ENCODE data around the gene OPN1SW. TPM values are rescaled to one million over a fixed set of nuclear protein-coding genes. Genes with fewer than 3 reads are reported as not detected.

The OPN1SW gene
- total RNA-seq, 2 experiments from 2014 or later: not detected

GRCh38 chr7:128794020-128794419 is 18.4 kb upstream of the OPN1SW start:
- POLR2A ChIA-PET: no interaction called here
- CTCF ChIA-PET: no interaction called here

- CTCF ChIA-PET: no interaction called here
- POLR2A ChIA-PET: no interaction called here
Observed at GRCh38 chr7:128793181-128793547, 17.6 kb upstream of the OPN1SW start.

GRCh38 chr7:128792471-128793180 is 17.0 kb upstream of the OPN1SW start:
- ChIA-PET POLR2A (no interaction called here), CTCF (interaction anchor here (0.7 kb wide), 1 partner anchor 49 kb away, joined by 3 read pairs; no protein-coding TSS in a partner anchor)

- POLR2A ChIA-PET: no interaction called here
Observed at GRCh38 chr7:128791972-128792327, 16.4 kb upstream of the OPN1SW start.

GRCh38 chr7:128791121-128791971 is 15.8 kb upstream of the OPN1SW start, which contains the start of gene CCDC136:
TSS of gene CCDC136 (plus strand) at chr7:128791968. CDS start at chr7:128792412, 444 bp downstream.
- CTCF ChIA-PET: interaction anchor here (0.5 to 1.2 kb wide), 2 partner anchors 37 to 51 kb away, joined by 4 read pairs; no protein-coding TSS in a partner anchor
- POLR2A ChIA-PET: interaction anchor here (0.6 to 1.0 kb wide), 4 partner anchors 14 to 97 kb away, joined by 3 to 5 read pairs (median 3); no protein-coding TSS in a partner anchor

More at GRCh38 chr7:128791972-128792327, 16.4 kb upstream of the OPN1SW start:
- CTCF ChIA-PET: interaction anchor here (0.7 to 1.2 kb wide), 2 partner anchors 50 kb away, joined by 3 to 4 read pairs; no protein-coding TSS in a partner anchor

- ChIA-PET CTCF (interaction anchor here (0.5 to 1.2 kb wide), 2 partner anchors 38 to 52 kb away, joined by 4 read pairs; no protein-coding TSS in a partner anchor), POLR2A (interaction anchor here (0.6 to 1.0 kb wide), 4 partner anchors 13 to 98 kb away, joined by 3 to 5 read pairs (median 3); no protein-coding TSS in a partner anchor)
Observed at GRCh38 chr7:128790315-128791041, 14.9 kb upstream of the OPN1SW start.

- POLR2A ChIA-PET: no interaction called here
- CTCF ChIA-PET: no interaction called here
Observed at GRCh38 chr7:128788446-128789412, 13.1 kb upstream of the OPN1SW start.

GRCh38 chr7:128785738-128786137 is 10.1 kb upstream of the OPN1SW start:
- CTCF ChIA-PET: no interaction called here
- POLR2A ChIA-PET: no interaction called here

GRCh38 chr7:128783143-128783861 is 7.7 kb upstream of the OPN1SW start:
- CTCF ChIA-PET: interaction anchor here (0.6 kb wide), 1 partner anchor 21 kb away, joined by 3 read pairs; no protein-coding TSS in a partner anchor
- POLR2A ChIA-PET: no interaction called here

- CTCF ChIA-PET: no interaction called here
- POLR2A ChIA-PET: no interaction called here
Observed at GRCh38 chr7:128781851-128782250, 6.3 kb upstream of the OPN1SW start.

GRCh38 chr7:128781126-128781525 is 5.5 kb upstream of the OPN1SW start:
- POLR2A ChIA-PET: no interaction called here
- CTCF ChIA-PET: interaction anchor here (0.7 kb wide), 1 partner anchor 55 kb away, joined by 6 read pairs; no protein-coding TSS in a partner anchor

GRCh38 chr7:128778946-128779345 is 3.4 kb upstream of the OPN1SW start:
- POLR2A ChIA-PET: interaction anchor here (0.6 kb wide), 1 partner anchor 48 kb away, joined by 3 read pairs; no protein-coding TSS in a partner anchor
- CTCF ChIA-PET: interaction anchor here (0.6 kb wide), 1 partner anchor 77 kb away, joined by 3 read pairs; no protein-coding TSS in a partner anchor

- CTCF ChIA-PET: no interaction called here
Observed at GRCh38 chr7:128777156-128778123, 1.8 kb upstream of the OPN1SW start.

GRCh38 chr7:128774921-128775320 is 673 bp downstream of the OPN1SW start:
- CTCF ChIA-PET: no interaction called here
- POLR2A ChIA-PET: no interaction called here

More at GRCh38 chr7:128777156-128778123, 1.8 kb upstream of the OPN1SW start:
- POLR2A ChIA-PET: interaction anchor here (0.5 kb wide), 1 partner anchor 13 kb away, joined by 3 read pairs; no protein-coding TSS in a partner anchor

- CTCF ChIA-PET: interaction anchor here (0.6 kb wide), 1 partner anchor 116 kb away, joined by 4 read pairs; no protein-coding TSS in a partner anchor
- POLR2A ChIA-PET: no interaction called here
Observed at GRCh38 chr7:128774029-128774689, 1.4 kb downstream of the OPN1SW start.

GRCh38 chr7:128773604-128774003 is 2.0 kb downstream of the OPN1SW start:
- POLR2A ChIA-PET: no interaction called here
- CTCF ChIA-PET: no interaction called here
